Activated T-cell treated with anti-CD3 and anti-CD28 coated beads for 24 hours (primary cell): Measurements from ENCODE around the gene KPNA1.

Experiments used
- DNase-seq: peaks from one replicate; pipeline ENCODE4 v3.0.0-alpha.2; 2020; ENCODE audit warnings: low read depth

The KPNA1 gene

GRCh38 chr3:122514123-122515019, at the start of gene KPNA1:
Gene KPNA1, minus strand, starts transcription at chr3:122514939. Its CDS starts 18,374 bp downstream, at chr3:122496565.
- peak; percentile 84 for DNase-seq

- DNase-seq: peak; percentile 53
These were observed 49.6 kb upstream of the KPNA1 start, which contains the start of the genes DTX3L and PARP9 for GRCh38 chr3:122564155-122564912. Gene DTX3L, plus strand, starts transcription at chr3:122564338. Its CDS starts 89 bp downstream, at chr3:122564427. Gene PARP9, minus strand, starts transcription at chr3:122564300. Its CDS starts 4,680 bp downstream, at chr3:122559620.

GRCh38 chr3:122563717-122564025, 48.9 kb upstream of the KPNA1 start:
- DNase-seq: no peak

GRCh38 chr3:122562923-122563716, 48.4 kb upstream of the KPNA1 start:
- no peak for DNase-seq

GRCh38 chr3:122560680-122561079, 45.9 kb upstream of the KPNA1 start:
- peak; percentile 52 for DNase-seq

GRCh38 chr3:122559906-122560305, 45.2 kb upstream of the KPNA1 start:
- DNase-seq: no peak

- DNase-seq: no peak
These were observed 43.9 kb upstream of the KPNA1 start for GRCh38 chr3:122558605-122559004.

GRCh38 chr3:122557356-122557755, 42.6 kb upstream of the KPNA1 start:
- DNase-seq: no peak

GRCh38 chr3:122555275-122556071, 40.7 kb upstream of the KPNA1 start:
- no peak for DNase-seq

- no peak for DNase-seq
These were observed 38.4 kb upstream of the KPNA1 start for GRCh38 chr3:122553171-122553570.

- no peak for DNase-seq
These were observed 33.9 kb upstream of the KPNA1 start for GRCh38 chr3:122548619-122549018.

- DNase-seq: no peak
These were observed 33.3 kb upstream of the KPNA1 start for GRCh38 chr3:122548076-122548475.

- no peak for DNase-seq
These were observed 31.4 kb upstream of the KPNA1 start for GRCh38 chr3:122546151-122546550.

GRCh38 chr3:122538956-122539490, 24.3 kb upstream of the KPNA1 start:
- no peak for DNase-seq

- no peak for DNase-seq
These were observed 21.9 kb upstream of the KPNA1 start for GRCh38 chr3:122536632-122537001.

GRCh38 chr3:122535964-122536631, 21.4 kb upstream of the KPNA1 start:
- DNase-seq: no peak

GRCh38 chr3:122533931-122534334, 19.2 kb upstream of the KPNA1 start:
- DNase-seq: peak; percentile 31

GRCh38 chr3:122533480-122533879, 18.7 kb upstream of the KPNA1 start:
- no peak for DNase-seq

- no peak for DNase-seq
These were observed 15.4 kb upstream of the KPNA1 start for GRCh38 chr3:122530164-122530563.

GRCh38 chr3:122523317-122523716, 8.6 kb upstream of the KPNA1 start:
- DNase-seq: no peak

GRCh38 chr3:122520861-122521260, 6.1 kb upstream of the KPNA1 start:
- DNase-seq: no peak
